ENCODE data around the gene E2F4. TPM values are rescaled to one million over a fixed set of nuclear protein-coding genes. Genes with fewer than 3 reads are reported as not detected.

The E2F4 gene
- total RNA-seq, 1 experiment from 2014 or later, result 73.6 TPM

Small RNA genes lying within 50 kb of the gene (small RNA-seq; reads per million reads assigned to genes)
- 0.06 to 0.67 reads per million in 2 experiments for gene MIR328

Other genes with a start within 250 kb of the E2F4 start
- gene CES3, start 230.9 kb upstream of the E2F4 start, total RNA-seq (2014; rRNA removed; shearing (Covaris generic)), result 0.29 and 1.5 TPM in 2 replicates
- gene CES4A, start 203.6 kb upstream of the E2F4 start, total RNA-seq (2014; rRNA removed; shearing (Covaris generic)), result not detected in 2 replicates
- 51.5 and 58.6 TPM in 2 replicates for gene CBFB, start 163.0 kb upstream of the E2F4 start, total RNA-seq (2014; rRNA removed; shearing (Covaris generic))
- gene PHAF1, start 82.2 kb upstream of the E2F4 start, total RNA-seq (2014; rRNA removed; shearing (Covaris generic)), result 17.1 and 18.8 TPM in 2 replicates
- gene B3GNT9, start 41.2 kb upstream of the E2F4 start, total RNA-seq (2014; rRNA removed; shearing (Covaris generic)), result 0.92 and 2.0 TPM in 2 replicates
- gene TRADD, start 32.2 kb upstream of the E2F4 start, total RNA-seq (2014; rRNA removed; shearing (Covaris generic)), result 18.3 and 21.1 TPM in 2 replicates
- gene FBXL8, start 32.2 kb upstream of the E2F4 start, total RNA-seq (2014; rRNA removed; shearing (Covaris generic)), result 5.1 and 6.4 TPM in 2 replicates
- gene HSF4, start 27.4 kb upstream of the E2F4 start, total RNA-seq (2014; rRNA removed; shearing (Covaris generic)), result 28.7 and 40.9 TPM in 2 replicates
- 7.8 and 13.2 TPM in 2 replicates for gene NOL3, start 21.6 kb upstream of the E2F4 start, total RNA-seq (2014; rRNA removed; shearing (Covaris generic))
- gene MATCAP1, start 8.2 kb upstream of the E2F4 start, total RNA-seq (2014; rRNA removed; shearing (Covaris generic)), result 3.9 and 4.4 TPM in 2 replicates
- gene EXOC3L1, start 2.0 kb upstream of the E2F4 start, total RNA-seq (2014; rRNA removed; shearing (Covaris generic)), result not detected in 2 replicates
- 0.61 and 0.90 TPM in 2 replicates for gene ELMO3, start 7.0 kb downstream of the E2F4 start, total RNA-seq (2014; rRNA removed; shearing (Covaris generic))
- gene TMEM208, start 35.0 kb downstream of the E2F4 start, total RNA-seq (2014; rRNA removed; shearing (Covaris generic)), result 60.7 and 75.5 TPM in 2 replicates
- 10.5 and 11.3 TPM in 2 replicates for gene FHOD1, start 55.3 kb downstream of the E2F4 start, total RNA-seq (2014; rRNA removed; shearing (Covaris generic))
- gene SLC9A5, start 56.8 kb downstream of the E2F4 start, total RNA-seq (2014; rRNA removed; shearing (Covaris generic)), result 0.21 and 0.37 TPM in 2 replicates
- 10.5 and 12.9 TPM in 2 replicates for gene PLEKHG4, start 87.4 kb downstream of the E2F4 start, total RNA-seq (2014; rRNA removed; shearing (Covaris generic))
- 0.19 TPM in 1 of 2 replicates, not detected in the other for gene KCTD19, start 134.6 kb downstream of the E2F4 start, total RNA-seq (2014; rRNA removed; shearing (Covaris generic))
- 0.64 and 1.1 TPM in 2 replicates for gene LRRC36, start 134.7 kb downstream of the E2F4 start, total RNA-seq (2014; rRNA removed; shearing (Covaris generic))
- gene TPPP3, start 201.3 kb downstream of the E2F4 start, total RNA-seq (2014; rRNA removed; shearing (Covaris generic)), result 0.16 and 0.55 TPM in 2 replicates
- 6.0 and 8.5 TPM in 2 replicates for gene ZDHHC1, start 224.3 kb downstream of the E2F4 start, total RNA-seq (2014; rRNA removed; shearing (Covaris generic))
- 0.32 TPM in 1 of 2 replicates, not detected in the other for gene HSD11B2, start 239.0 kb downstream of the E2F4 start, total RNA-seq (2014; rRNA removed; shearing (Covaris generic))

Measured in SK-MEL-5 (cell line).